ENCODE measurements around the gene HKDC1. TPM values are rescaled to one million over a fixed set of nuclear protein-coding genes. Genes with fewer than 3 reads are reported as not detected.
A peak's percentile ranks its signal among the peaks of the same experiment; 100 is the strongest.
"Not testable (repeated sequence)": the region's sequence is repeated elsewhere in the genome, so short reads cannot be mapped to it uniquely, and the experiment has no call there.

HKDC1 gene
- total RNA-seq = under 0.01 TPM in 1 of 2 replicates, not detected in the other

- DNase-seq (ENCODE audit: low read depth in 2 of 2) = no peak
Observed at GRCh38 chr10:69220041-69220451, at the start of gene HKDC1. Gene HKDC1 (plus strand): TSS chr10:69220332. CDS start chr10:69220436, 104 bp downstream.

- no peak for DNase-seq (ENCODE audit: low read depth in 2 of 2)
Observed at GRCh38 chr10:69172241-69172982, 47.7 kb upstream of the HKDC1 start.

GRCh38 chr10:69175326-69175725, 44.8 kb upstream of the HKDC1 start:
- DNase-seq (ENCODE audit: low read depth in 2 of 2) = not testable (repeated sequence)

- DNase-seq (ENCODE audit: low read depth in 2 of 2) = no peak
Observed at GRCh38 chr10:69176823-69177222, 43.3 kb upstream of the HKDC1 start.

GRCh38 chr10:69179089-69179742, 40.9 kb upstream of the HKDC1 start:
- no peak for DNase-seq (ENCODE audit: low read depth in 2 of 2)

- peak; percentile 98 for DNase-seq (ENCODE audit: low read depth in 2 of 2)
Observed at GRCh38 chr10:69179743-69180524, 40.2 kb upstream of the HKDC1 start, which contains the start of gene SUPV3L1. Gene SUPV3L1 (plus strand): TSS chr10:69180234. CDS start chr10:69180292, 58 bp downstream.

- peak; percentile 5 to 24 for DNase-seq (ENCODE audit: low read depth in 2 of 2)
Observed at GRCh38 chr10:69180525-69181204, 39.5 kb upstream of the HKDC1 start.

GRCh38 chr10:69181433-69181832, 38.7 kb upstream of the HKDC1 start:
- no peak for DNase-seq (ENCODE audit: low read depth in 2 of 2)

GRCh38 chr10:69182005-69182404, 38.1 kb upstream of the HKDC1 start:
- no peak for DNase-seq (ENCODE audit: low read depth in 2 of 2)

- DNase-seq (ENCODE audit: low read depth in 2 of 2) = no peak
Observed at GRCh38 chr10:69186524-69186923, 33.6 kb upstream of the HKDC1 start.

GRCh38 chr10:69201045-69201444, 19.1 kb upstream of the HKDC1 start:
- no peak for DNase-seq (ENCODE audit: low read depth in 2 of 2)

- no peak for DNase-seq (ENCODE audit: low read depth in 2 of 2)
Observed at GRCh38 chr10:69202332-69202731, 17.8 kb upstream of the HKDC1 start.

- DNase-seq (ENCODE audit: low read depth in 2 of 2) = no peak
Observed at GRCh38 chr10:69208761-69209160, 11.4 kb upstream of the HKDC1 start.

GRCh38 chr10:69209787-69210484, 10.2 kb upstream of the HKDC1 start:
- no peak for DNase-seq (ENCODE audit: low read depth in 2 of 2)

- no peak for DNase-seq (ENCODE audit: low read depth in 2 of 2)
Observed at GRCh38 chr10:69211104-69211503, 9.0 kb upstream of the HKDC1 start.

GRCh38 chr10:69211524-69211923, 8.6 kb upstream of the HKDC1 start:
- DNase-seq (ENCODE audit: low read depth in 2 of 2) = no peak

GRCh38 chr10:69213591-69214311, 6.4 kb upstream of the HKDC1 start:
- no peak for DNase-seq (ENCODE audit: low read depth in 2 of 2)

- DNase-seq (ENCODE audit: low read depth in 2 of 2) = no peak
Observed at GRCh38 chr10:69214666-69215131, 5.4 kb upstream of the HKDC1 start.

- peak in 1 of 2 donors; percentile 51 for DNase-seq (ENCODE audit: low read depth in 2 of 2)
Observed at GRCh38 chr10:69215405-69216171, 4.5 kb upstream of the HKDC1 start.
